CD4-positive, alpha-beta T cell treated with Interleukin-17A for 4 hours (primary cell): ENCODE data around the gene MTHFD2L.
"Not testable (repeated sequence)": the region's sequence is repeated elsewhere in the genome, so short reads cannot be mapped to it uniquely, and the experiment has no call there.

Source experiments
- DNase-seq: peaks from one replicate; pipeline ENCODE4 v3.0.0-alpha.2; 2020; ENCODE audit warnings: mixed read lengths

MTHFD2L gene

DNA sequence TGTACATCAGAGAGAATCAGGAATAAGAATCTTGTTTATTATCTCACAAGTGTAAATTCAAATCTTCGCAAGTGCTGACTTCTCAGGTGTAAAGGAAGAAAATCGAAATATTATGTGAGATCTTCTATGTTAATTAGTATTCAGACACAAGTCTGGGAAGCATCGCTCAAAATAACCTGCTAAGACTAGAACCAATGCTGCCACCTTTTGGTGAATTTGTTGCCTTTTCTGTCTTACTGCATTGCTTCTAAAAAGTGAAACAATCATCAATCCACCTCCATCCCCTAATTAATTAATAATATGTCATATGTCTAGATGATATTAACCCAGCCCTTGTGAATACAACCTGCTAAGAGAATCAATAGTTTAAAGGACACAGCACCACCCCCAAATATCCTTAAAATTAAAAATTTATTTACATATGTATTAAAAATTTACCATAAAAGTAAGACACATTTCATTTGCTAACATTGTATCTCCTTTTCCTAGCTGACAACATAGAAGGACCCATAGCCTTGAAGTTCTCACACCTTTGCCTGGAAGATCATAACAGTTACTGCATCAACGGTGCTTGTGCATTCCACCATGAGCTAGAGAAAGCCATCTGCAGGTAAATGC lies 153.9 kb downstream of the MTHFD2L start:
- DNase-seq = peak; percentile 29

DNA sequence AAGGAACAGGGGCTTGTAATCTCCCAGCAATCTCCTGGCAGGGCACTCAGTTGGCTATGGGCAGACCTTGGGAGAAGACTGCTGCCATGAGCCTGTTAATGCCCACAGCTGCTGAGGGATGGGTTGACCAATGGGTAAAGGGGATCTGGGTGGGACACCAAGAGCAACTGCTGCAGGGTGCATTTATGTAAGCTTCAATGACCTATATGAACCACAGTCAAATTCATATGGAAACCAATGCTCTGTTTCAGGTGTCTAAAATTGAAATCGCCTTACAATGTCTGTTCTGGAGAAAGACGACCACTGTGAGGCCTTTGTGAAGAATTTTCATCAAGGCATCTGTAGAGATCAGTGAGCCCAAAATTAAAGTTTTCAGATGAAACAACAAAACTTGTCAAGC lies 156.4 kb downstream of the MTHFD2L start:
- DNase-seq = no peak

DNA sequence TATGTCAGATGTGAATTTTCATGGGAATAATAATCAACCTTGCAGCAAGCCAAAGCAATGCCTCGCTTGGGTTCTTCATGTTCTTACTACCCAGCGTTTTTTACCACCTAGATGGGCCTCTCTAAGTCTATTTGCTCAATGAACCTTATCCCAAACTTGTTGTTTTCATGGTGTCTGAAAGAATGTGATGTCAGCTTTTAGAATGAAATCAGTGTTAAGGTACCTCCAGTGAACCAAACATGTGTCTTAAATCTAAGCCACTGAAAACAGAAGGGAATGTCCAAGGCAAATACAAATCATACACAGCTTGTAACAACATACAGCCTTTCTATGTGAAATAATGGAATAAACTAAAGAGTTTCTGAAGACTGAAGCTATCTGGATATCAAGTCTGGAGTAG lies 157.0 kb downstream of the MTHFD2L start:
- DNase-seq = no peak

DNA sequence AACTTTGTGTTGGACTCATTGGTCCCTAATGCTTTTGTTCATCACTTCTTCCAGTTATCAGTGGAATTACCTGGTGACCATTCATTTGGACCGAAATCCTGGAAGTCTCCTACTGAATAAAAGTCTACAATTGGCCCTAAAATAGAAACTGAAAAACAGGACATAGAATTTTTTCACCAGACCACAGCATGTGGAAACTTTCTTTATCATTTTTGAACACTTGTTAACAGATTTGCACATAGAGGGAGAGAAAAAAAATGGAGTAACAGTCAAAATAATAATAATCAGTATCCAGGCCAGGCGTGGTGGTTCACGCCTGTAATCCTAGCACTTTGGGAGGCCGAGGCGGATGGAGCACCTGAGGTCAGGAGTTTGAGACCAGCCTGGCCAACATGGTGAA lies 157.5 kb downstream of the MTHFD2L start:
- DNase-seq = no peak

DNA sequence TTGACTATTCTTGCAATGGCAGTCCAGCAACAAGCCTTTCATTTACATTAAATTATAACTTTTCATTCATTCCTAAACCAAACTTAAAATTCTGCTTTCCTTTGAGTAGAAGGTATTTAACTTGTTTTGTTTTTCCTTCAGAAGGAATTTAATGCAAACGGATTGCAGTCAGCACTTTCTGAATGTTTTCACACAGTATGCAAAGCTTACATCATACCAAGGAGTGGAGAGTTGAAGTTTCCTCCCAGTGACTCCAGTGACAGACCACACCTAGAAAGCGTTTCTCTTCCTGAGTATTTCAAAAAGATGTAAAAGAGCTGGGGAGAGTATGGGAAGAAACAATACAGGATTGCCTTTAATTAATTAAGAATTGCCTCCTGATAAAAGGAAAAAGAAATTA lies 158.5 kb downstream of the MTHFD2L start:
- DNase-seq = no peak

DNA sequence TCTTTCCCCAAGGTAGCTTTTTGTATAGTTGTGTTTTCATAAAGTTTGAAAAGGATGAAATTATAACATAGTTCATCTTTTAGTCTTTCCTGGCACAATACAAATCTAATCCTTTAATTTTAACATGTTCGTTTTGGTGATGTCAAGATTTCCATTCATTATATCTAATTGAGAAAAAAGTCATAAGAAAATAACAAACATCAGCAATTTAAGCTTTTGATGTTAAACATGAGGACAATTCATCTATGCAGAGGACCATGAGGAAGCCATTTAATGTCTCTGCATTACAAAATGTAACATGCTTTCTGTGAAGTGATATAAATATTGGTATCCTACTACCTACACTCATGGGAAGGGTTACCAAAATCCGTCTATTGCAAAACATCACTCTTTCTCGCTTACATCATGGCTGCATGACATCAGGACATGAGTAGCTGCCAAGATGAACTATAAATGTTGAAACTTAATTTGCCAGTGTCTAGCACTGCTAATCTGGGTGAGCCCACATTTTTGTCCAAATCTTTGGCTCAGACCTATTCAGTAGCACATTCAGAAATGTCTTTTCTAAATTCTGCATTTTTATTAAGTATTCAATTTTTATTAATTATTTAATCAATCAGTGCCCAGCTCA lies 159.8 kb downstream of the MTHFD2L start:
- DNase-seq = no peak

DNA sequence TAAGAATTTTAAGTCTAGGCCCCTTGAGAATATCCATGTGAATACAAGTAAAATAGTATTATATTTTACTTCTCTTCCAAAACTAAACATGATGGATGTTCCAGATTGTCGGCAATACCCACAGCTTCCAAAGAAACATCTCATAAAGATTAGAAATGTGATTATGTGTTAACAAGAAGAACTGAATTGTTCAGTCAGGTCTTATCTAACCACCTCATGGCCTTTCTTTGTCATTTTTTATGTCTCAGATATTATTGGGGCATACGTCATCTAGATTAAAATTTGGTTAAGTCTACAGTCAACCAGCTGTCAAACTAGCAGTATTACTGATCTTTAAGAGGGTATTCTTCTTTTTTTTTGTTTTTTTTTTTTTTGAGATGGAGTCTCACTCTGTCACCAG lies 160.4 kb downstream of the MTHFD2L start:
- no peak for DNase-seq

DNA sequence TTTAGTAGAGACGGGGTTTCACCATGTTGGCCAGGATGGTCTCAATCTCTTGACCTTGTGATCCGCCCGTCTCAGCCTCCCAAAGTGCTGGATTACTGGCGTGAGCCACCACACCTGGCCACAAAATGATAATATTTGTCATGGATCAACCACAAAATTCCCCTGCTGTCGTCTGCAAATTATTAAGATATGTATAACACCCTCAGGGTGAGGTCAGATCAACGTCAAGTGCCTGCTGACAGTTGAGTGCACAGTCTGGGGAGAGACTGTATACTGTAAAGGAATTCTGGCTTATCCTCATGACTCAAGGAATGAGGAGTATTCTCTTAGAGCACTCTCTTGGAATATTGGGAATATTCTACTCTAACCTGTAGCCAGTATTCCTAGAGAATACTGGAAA lies 161.6 kb downstream of the MTHFD2L start:
- DNase-seq = no peak

DNA sequence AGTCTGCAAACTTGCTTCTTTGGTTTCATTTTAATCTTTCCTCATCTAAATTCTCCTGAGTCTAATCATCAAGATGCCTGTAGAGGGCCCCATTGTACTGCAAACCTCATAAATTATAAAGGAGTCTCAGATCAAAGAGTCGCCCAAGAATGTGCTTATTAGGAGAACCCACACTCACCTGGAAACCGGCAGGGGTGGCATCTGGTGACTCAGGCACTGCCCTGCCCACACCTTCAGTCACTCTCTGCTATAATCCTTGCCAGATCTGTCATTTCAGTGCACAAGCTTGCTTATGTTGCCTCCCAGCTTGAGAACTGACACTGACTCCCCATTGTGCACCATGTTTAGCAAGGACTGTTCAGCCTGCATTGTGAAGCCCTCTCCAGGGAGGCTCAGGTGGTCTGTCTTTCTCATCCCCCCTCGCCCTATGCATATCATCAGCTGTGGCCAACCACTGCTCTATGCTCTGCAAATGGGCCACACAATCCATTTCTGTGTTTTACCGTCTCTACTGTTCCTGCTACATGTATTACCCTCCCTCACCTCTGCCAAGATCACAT lies 162.7 kb downstream of the MTHFD2L start:
- DNase-seq = peak; percentile 4

DNA sequence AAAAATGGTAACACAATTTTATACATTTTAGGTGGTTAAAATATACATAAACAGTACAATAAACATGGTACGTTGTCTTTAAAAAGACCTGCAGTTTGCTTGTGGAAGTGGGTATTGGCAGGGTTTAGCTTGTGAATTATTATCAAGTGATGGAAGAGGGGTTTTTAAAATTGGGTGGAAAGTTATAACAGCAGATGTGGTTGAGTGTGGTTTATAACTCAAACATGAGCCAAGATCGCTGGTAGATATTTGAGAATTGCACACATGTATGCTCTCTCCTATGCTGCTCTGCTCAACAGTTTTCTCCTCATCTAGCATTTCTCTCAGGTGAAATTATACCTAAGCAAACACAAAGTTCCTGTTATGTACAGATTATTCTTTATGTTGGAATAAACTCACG lies 164.4 kb downstream of the MTHFD2L start:
- no peak for DNase-seq

DNA sequence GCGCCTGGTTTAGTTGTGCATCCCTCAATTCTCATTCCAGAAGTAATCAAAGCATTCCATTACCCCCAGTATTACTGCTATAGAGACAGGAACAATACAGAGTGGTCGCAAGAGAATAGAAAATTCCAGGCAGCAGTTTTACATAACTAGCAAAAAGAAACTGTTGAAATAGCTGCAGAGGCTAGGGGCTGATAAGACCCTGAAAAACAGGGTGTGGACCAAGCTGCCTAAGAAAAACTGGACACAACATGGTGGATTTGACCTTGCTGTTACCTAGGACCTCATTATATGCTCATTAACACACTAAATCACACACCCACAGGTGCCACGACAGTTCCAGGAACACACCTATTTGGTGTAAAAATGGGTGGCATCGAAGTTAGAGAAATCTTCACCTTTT lies 165.7 kb downstream of the MTHFD2L start:
- DNase-seq = no peak

DNA sequence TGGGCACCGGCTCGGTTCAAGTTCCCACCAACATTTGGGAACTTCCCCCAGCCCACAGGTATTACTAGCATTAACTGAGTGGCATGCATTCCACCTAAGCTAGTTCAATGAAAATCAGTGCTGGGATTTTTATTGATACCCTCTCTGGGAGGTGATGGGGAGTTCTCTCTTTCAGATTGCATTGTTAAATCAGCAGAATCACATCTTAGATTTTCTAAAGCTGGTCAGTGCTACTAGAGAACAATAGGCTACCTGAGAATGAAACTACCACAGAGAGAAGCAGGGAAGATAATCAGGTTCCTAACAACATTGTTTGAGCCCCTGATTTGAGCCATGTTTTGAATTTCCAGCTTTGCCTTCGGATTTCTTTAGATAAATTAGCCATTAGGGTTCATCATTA lies 166.3 kb downstream of the MTHFD2L start:
- DNase-seq = no peak

DNA sequence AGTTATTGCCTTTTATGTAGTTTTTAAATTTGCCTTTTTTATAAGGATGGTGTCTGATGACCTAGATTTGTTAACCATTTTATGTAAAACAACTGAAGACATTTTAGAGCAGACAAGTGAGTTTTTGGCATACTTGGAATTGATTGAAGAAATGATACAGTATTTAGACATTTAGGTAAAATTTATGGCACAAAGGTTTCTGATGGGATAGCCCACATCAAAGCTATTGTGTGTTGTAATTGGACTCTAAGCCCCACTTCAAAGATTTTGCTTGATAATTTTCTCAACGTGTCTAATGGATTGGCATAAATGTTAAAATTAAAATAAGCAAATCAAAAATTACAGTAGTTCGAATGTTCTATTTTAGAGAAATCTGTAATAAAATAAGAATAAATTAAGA lies 168.0 kb downstream of the MTHFD2L start:
- DNase-seq = no peak

DNA sequence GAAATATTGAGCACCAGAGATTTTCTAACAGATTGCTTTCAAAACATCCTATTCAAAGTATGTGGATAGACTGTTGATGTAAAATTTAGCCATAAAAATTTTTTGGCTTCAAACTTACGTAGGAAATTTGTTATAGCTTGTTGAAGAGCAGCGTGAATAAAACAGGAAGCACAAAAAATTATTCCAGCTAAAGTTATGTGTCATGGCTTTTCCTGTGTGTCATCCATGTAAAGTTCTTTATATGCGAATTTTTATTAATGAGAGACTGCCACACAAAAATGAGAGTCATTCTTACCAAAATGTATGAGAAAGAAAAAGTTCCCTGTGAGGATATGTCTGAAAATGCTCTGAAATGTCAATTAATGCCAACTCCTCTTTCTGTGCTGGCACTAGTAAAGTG lies 169.8 kb downstream of the MTHFD2L start:
- DNase-seq = no peak

DNA sequence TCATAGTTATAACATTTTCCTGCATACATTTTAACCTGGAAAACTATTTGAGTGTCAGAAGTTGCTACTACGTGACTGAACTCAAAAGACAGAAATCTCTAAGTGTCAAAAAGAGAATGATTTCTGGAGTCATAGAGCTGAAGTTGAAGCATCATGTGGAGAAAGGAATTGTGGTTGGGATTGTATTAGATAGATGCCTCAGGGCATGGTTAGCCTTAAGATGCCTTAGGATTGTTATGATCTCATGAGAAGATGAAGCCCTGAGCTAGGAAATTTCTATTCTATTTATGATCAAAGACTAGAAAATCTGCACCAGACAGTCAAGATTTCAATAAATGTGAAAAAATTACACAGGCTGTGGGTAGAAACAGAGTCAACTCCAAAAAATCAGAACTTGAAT lies 170.6 kb downstream of the MTHFD2L start:
- no peak for DNase-seq

DNA sequence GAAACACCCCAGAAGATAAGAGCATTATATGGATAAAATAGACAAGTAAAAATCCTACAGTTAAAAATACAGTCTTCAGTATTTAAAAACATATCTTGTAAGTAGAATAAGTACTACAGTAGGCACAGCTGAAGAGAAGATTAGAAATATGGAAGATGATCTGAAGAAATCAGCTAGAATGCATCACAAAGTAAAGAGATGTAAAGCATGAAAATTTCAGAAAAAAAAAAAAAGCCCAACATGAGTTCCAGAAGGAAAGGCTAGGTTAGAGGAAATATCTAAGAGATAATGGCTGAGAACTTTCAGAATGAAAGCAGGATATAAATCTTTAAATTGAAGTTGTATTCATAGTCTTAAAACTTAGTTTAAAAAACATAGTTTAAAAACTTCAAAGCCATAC lies 171.4 kb downstream of the MTHFD2L start:
- DNase-seq = no peak

DNA sequence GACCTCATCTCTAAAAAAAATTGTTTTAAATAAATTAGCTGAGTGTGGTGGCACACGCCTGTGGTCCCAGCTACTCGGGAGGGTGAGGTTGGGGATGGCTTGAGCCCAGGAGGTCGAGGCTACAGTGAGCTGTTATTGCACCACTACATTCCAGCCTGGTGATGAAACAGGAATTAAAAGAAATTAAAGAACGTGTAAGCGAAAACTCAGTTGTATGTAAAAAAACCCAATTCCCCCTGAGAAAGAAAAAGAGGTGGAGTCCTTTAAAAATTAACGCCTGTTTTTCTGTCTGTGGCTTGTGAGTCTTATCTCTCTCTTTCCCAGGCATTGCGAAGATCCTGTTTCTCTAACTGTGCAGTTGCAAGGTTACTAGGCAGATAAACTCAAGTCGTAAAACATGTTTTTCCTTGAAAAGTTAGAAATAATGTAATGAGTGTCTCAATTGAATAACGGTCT lies 172.4 kb downstream of the MTHFD2L start:
- DNase-seq = no peak

DNA sequence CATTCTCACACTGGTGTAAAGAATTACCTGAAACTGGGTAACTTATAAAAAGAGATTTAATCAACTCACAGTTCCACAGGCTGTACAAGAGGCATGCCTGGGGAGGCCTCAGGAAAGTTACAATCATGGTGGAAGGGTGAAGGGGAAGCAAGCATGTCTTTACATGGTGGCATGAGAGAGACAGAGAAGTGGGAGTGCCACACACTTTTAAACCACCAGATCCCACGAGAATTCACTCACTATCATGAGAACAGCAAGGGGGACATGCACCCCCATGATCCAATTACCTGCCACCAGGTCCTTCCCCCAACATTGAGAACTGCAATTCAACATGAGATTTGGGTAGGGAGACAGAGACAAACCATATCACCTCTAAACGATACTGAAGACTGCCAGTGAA lies 173.3 kb downstream of the MTHFD2L start:
- DNase-seq = no peak

DNA sequence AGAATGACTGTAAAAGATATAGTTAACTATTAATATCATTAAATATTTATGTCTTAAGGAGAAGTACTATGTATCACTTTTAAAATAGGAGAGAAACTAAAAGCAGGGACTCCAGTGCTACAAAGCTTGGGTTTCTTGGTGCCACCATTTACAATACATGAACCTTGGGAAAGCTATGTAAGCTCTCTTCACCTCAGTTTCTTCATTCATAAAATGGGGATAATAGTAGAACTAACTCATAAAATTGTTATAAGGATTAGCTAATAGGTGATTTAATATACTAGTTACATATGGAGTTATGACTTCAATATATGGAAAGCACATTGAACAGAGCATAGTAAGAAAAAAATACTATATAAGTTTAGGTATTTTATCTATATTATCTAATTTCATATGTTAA lies 174.0 kb downstream of the MTHFD2L start:
- no peak for DNase-seq

DNA sequence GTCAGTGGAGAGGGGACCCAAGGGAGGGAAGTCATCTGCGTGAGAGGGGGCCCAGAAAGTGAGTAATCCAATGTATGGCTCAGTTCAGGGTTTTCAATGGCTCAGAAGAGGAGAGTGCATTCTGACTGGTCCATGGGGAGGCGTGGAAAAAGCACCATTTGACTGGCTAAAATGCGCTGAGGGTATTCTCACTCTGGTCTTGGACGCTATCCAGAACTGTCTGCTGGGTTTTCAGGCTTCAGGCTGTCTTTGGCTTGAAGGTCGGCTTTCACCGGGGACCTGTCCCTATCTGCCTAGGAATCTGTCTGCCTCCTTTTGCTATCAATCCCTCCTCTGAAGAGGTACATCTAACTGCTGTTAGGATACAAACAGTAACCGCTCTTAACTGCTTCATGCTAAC lies 176.7 kb downstream of the MTHFD2L start:
- no peak for DNase-seq

DNA sequence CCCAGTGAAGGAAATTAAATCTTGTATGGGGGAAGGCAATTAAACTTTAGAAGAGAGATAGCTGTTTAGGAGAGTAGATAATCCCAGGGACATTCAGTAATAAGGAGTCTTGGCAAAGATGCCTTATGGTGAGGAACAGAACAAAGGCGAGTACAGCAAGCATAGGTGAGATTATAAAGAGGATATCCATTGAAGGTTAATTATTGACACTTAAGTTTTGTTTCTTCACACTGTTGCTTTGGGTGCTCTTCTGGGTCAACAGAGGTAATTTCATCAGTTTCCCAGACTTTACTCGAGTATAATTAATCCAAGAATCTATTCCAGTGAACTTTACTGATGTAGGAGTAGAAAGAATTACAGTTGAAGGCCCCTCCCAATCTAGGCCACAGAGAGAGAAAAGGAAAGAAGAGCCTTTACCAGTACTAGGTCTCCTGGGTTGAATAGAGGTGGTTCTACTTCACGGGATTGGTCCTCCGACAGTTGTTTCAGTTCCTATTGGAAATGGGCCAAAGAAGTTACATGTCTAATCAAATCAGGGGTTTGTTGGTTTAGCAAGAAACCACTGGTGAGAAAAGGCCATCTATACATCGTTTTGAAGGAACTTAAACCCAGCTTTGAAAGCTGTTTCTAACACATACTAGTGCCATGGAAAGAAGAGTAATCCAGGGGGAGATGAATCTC lies 177.6 kb downstream of the MTHFD2L start:
- DNase-seq = no peak

DNA sequence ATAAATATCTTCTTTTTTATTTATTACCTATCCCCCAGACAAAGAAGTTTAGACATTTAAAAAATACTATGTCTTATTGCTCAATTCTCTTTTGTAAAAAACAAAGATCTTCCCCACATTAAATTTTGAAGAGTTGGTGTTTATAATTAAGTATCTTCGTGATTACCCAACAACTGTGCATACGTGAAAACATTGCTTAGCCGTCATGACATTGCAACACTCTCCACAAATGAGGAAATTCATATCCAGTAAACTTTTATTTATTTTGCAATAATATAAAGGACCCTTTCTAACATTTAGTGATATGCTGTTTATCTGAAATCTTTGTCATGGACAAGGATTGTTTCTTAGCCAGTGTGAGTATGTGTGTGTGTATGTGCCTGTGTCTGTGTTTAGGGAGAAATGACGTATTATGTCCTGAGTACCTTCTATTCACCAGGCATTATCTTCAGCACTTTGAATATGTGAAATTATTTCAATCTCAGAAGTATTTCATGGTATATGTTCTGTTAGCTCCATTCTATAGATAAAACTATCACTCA lies 180.9 kb downstream of the MTHFD2L start:
- DNase-seq = no peak

DNA sequence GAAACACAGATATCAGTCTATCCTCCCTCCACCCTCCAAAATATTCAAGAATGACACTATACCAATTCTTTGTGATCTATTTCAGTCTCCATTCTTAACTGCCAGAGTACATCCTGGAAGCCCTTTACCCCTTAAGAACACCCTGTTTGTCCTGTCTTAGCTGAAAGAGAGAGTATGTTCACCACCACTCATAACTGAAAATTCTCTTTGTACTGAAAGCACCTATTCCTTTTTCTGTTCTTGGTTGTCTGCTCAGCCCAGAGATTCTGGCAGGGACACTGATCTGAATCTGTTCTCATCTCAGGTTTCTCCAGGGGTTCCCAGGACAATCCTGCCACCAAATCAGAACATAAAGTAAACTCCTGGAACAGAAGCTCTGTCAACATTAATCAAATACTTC lies 181.6 kb downstream of the MTHFD2L start:
- no peak for DNase-seq

DNA sequence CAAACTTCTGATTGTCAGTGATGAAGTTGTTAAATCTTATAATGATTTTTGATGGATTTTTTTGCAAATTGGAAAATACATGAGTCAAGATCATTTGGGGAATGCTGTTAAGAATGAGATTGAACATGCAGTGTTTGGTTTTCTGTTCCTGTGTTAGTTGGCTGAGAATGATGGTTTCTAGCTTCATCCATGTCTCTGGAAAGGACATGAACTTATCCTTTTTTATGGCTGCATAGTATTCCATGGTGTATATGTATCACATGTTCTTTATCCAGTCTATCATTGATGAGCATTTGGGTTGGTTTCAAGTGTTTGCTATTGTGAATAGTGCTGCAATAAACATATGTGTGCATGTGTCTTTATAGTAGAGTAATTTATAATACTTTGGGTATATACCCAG lies 182.5 kb downstream of the MTHFD2L start:
- not testable (repeated sequence) for DNase-seq
